ENCODE results near the gene MT1F.

DNA sequence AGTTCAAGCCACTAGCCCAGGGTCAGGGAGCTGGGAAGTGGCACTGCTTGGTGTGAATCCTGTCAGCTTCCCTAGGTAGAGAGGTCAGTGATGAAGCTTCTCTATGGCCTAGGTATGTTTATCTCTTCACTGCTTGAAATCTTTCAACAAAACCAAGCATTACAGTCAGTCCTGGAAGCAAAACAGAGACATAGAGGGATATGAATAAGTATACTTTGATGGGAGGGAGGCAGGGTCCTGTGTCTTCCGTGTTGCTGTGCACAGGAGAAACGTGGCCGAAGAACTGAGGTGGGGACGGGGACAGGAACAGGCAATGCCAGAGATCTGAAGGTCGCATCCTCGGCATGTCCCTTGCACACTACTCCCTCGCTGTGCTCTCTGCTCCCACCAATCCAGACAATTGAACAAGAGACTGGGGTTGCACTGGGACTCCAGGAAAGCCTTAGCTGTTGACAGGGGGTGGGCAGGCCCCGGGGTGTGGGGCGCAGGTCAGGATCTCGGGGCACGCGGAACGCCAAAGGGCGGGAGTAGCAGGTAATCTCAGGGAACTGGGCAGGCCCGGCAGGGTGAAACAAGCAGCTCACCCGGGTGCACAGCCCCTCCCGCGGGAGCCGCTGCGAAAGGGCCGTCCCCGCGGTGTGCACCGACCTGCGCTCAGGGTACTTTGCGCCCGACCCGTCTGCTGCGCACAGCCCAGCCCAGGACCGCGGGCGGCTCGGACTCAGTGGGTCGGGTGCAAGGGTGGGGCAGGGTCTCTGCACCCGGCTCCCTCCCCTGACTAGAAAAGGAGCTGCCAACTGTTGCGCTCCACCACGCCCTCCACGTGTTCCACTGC, 11.5 kb downstream of the MT1F start, which contains the start of gene MT1H:
- TF ChIP-seq, protein P1, sequence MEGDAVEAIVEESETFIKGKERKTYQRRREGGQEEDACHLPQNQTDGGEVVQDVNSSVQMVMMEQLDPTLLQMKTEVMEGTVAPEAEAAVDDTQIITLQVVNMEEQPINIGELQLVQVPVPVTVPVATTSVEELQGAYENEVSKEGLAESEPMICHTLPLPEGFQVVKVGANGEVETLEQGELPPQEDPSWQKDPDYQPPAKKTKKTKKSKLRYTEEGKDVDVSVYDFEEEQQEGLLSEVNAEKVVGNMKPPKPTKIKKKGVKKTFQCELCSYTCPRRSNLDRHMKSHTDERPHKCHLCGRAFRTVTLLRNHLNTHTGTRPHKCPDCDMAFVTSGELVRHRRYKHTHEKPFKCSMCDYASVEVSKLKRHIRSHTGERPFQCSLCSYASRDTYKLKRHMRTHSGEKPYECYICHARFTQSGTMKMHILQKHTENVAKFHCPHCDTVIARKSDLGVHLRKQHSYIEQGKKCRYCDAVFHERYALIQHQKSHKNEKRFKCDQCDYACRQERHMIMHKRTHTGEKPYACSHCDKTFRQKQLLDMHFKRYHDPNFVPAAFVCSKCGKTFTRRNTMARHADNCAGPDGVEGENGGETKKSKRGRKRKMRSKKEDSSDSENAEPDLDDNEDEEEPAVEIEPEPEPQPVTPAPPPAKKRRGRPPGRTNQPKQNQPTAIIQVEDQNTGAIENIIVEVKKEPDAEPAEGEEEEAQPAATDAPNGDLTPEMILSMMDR (IDR thresholded peaks at IDR 0.05; ENCODE audit: low read depth, low read length): no peak
- TF ChIP-seq EZH2phosphoT487 (IDR thresholded peaks at IDR 0.05; ENCODE audit: low read depth): no peak
